DMS 273 (cell line): ENCODE measurements around the gene REPIN1.
A peak's percentile ranks its signal among the peaks of the same experiment; 100 is the strongest.
"Not testable (repeated sequence)": the region's sequence is repeated elsewhere in the genome, so short reads cannot be mapped to it uniquely, and the experiment has no call there.

ENCODE experiments used
- DNase-seq: peaks from one replicate; lab custom pipeline; 2025; ENCODE audit not compliant: unreplicated experiment; lab: John Stamatoyannopoulos, UW

Gene REPIN1

GRCh38 chr7:150374472-150374871 lies 5.8 kb downstream of the REPIN1 start:
- no peak for DNase-seq

- DNase-seq = peak; percentile 46
Measured at GRCh38 chr7:150375662-150376521, 7.3 kb downstream of the REPIN1 start.

- no peak for DNase-seq
Measured at GRCh38 chr7:150376560-150376959, 7.9 kb downstream of the REPIN1 start.

DNA sequence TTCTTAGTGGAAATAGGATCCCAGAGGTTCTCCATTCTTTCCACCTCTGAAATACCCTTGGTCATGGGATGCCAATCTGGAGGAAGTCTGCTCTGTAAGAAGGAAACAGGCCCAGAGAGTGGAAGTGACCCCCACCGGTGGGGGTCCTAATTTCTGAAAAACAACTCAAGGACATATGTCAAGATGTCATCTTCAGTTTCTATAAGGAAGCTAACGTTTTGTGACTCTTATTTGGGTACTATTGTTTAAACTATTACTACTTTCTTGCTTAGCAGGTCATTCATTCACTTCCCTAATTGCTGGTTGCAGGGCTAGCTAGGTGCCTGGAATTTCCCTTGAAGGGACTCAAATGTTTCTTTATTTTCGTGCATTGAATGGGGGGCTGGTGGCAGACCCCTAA lies 8.6 kb downstream of the REPIN1 start:
- no peak for DNase-seq

DNA sequence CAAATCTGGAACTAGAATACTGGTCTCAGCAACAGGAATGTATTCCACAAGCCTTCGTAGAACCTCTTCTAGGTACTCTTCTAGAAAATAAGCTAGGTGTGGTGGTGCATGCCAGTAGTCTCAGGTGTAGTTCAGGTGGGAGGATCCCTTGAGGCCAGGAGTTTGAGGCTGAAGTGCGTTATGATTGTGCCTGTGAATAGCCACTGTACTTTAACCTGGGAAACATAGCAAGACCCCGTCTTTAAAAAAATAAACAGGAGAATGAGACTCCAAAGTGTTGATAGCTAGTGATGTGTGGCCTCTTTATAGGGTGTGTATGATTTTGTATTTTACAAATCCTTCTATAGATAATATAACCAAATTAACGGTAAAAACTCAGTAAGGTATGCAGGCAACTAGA lies 9.0 kb downstream of the REPIN1 start:
- no peak for DNase-seq

GRCh38 chr7:150378115-150378852 lies 9.7 kb downstream of the REPIN1 start:
- DNase-seq = peak; percentile 96

DNA sequence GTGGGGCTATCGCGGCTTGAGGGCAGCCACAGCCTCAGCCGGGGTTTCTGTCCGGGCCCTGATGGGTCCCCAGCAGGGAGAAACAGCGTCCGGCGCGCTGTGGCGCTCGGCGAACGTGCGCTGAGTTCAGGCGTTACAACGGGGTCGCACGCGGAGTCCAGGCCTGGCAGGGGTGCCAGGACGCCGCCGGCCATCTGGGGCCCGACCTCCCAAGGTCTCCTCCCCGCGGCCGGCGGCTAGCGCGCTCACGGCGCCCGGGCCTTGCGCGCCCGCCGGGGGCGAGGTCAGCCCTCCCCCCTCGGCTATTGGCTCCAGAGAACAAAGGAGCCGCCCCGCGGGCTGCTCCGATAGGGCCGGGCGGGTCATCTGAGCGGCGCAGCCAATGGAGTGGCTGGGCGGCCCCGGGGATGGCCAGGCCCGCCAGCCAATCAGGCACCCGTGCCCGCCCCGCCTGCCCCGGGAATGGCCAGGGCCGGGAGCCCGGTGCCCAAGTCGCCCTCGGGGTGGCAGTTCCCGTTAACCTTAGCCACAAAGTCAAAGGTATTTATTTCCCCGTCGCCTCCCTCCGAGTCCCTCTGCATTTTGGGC lies 10.3 kb downstream of the REPIN1 start, which contains the start of gene ZNF775:
Gene ZNF775 (plus strand): TSS at position 478 of the 588 bp plus-strand sequence. CDS start 9,141 bp downstream, outside the sequence.
- peak; percentile 99 for DNase-seq

DNA sequence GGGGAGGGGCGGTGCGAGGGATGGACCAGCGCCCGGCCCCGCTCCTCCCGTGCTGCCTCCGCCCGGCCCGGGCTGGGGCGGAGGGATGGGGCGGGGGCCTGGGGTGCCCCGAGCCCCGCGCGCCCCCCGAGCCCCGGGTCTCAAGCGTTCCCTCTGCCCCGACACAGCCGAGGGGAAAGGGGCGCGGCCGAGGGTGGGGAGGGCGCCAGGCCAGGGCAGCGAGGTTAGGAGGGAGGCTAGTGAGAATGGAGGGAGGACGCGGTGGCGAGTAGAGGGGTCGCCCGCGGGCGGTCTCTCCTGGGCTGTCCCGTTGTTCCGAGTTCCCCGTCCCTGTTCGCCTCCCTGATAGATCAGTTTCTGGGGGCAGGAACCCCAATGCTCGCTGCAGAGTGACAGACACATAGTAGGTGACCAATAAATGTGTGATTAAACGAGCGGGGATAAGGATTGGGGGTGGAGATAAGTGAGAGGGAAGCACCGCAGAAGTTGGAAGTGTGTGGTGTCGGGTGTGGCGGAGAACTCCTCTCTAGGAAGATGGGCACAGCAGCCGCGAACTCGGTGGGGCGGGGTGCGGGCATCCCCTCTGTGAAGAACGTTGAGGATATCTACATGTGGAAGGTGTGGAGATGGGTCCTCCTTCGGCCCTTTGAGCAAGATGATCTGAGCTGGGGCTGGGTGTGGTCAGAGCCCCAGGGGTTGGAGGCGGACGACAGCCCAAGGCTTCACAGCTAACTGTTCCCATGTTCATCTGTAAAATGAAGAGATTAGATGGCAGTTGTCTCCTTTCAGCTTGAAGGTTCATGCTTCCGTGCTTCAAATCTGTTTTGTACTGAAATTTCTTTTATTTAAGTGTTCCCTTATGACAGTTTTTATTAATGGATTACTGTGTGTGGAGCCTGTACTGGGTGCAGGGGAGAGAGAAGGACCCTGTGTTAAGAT lies 11.1 kb downstream of the REPIN1 start:
- DNase-seq = peak; percentile 70

DNA sequence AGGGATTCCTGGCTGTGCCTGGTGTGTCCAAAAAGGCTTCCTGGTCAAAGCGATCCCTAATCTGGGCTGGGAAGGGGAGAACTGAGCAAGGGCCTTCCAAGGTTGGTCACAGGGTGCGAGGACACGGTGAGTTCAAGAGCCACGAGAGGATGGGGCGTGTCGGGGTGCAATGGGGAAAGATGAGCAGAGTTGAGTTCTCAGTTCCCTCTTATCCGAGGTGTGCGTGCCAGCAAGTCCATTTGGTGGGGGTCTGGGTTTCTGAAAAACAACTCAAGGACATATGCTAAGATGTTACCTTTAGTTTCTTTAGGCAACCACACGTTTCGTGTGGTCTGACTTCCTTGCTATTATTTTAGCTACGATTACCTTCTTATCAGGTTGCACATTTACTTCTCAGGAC lies 11.8 kb downstream of the REPIN1 start:
- DNase-seq = no peak

DNA sequence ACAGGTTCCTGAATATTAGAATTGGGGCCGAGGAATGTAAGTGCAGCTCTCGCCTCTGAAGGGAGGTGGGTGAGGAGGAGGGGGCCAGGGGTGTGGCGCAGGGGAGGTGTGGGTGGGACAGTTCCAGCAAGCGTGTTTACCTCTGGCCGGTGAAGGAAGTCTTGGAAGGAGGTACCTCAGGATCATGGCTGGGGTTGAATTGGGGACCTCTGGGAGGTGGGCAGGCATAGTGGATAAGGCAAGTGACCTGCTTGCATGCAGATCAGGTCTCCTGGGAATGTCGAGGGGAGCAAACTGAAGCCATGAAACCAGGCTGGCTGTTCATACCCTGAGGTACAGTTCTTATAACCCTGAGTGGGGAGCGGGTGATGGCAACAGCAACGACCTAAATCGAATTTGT lies 12.5 kb downstream of the REPIN1 start:
- DNase-seq = no peak

GRCh38 chr7:150381785-150382122 lies 13.1 kb downstream of the REPIN1 start:
- no peak for DNase-seq

DNA sequence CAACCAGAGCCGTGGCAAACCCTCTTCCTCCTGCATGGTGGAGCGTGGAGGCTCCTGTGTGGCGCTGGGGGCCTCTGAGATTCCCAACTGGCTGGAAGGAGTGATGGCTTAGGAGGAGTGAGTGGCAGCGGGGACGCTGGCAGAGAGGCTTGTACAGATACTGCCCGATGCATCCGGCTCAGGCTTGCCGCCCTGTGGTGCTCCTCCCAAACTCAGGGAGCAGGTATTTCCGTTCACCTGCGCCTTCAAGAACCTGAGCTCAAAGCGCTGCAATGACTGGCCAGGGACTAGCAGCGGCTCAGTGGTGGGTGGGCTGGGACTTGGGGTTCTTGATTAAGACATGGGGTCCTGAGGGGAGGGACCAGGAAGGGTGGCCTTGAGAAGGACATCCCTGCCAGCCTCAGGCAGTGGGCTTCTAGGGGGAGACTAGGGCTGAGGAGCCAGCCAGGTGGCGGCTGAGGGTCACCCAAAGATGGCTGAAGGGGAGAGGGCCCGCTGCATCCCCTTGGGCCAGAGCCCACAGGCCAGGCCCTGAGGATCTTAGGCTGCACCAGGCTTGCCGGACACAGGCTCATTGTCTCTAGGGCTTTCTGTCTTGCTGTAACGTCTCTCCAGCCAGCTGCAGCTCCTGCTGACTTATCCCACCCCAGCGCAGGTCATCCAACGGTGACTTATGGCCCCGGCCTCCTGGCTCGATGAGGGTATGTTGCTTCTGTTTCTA lies 13.7 kb downstream of the REPIN1 start:
- DNase-seq = no peak

GRCh38 chr7:150382844-150383225 lies 14.2 kb downstream of the REPIN1 start:
- no peak for DNase-seq

DNA sequence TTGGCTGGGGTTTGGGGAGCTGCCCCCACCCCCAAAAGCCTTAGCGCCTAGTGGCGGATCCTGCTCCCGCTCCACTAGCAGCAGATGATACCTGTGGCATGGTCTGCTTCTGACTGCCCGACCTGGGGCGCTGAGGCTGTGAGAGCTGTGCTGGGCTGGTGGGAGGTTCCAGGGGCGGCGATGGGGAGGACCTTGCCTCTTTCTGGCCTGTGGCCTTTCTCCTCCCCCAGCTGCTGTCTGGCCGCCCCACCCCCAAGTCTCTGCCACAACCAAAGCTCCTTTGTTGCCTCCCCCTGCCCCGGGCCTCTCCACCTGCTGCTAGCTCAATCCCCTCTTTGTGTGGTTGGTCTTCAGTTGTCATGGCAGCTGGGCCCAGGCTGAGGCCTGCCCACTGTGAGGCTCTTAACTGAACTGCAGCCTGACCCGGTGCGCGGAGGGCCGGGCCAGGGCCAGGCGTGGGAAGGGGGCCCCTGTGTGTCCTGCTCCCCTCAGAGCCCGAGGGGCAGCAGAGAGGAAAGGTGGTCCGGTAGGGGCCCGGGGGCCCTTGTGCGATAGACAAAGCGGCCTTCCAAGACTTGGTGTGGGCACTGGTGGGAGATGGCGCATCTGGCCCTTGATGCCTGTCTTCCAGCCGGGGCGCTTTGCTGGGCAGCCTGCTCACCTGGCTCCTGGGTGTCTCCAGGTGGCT lies 15.2 kb downstream of the REPIN1 start:
- DNase-seq = peak; percentile 67

DNA sequence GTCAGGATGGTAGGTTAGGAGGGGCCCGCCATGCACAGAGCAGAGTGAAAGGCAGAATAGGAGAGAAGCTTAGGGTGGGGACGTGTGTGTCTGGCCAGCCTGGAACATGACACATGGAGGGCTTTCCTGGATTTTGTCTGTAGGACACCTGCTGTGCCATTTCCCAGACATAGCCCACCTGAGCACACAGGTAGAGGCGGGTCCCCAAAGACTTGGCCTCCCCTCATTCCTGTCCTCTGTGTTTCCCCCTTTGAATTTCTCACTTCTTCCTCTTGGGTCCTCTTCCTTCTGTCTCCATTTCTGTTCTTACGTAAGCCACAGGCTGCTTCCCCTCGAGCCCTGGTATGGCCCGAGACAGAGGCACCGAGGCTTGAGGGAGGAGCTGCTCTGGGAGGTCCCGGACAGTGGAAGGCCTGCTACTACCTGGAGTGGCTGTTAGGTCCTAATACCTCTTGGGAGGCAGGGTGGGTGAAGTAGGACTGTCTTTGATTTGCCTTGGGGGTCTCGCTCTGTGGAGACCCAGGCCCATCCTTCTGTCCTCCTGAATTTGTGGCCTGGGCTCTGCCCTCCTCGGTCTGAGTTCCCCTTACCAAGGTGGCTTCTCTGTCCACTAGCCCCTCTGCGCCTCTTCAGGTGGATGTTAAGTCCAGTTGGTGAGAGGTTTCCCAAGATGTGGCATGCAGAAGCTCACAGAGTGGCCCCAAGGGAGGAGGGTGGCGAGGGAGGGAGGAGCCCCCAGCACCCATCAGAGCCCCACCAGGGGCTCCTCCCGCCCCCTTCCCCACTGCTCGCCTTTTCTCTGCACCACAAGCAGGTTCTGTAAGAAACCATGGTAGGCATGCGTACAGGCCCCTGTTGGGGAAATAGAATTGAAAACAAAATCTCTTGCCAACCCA lies 16.0 kb downstream of the REPIN1 start:
- no peak for DNase-seq

DNA sequence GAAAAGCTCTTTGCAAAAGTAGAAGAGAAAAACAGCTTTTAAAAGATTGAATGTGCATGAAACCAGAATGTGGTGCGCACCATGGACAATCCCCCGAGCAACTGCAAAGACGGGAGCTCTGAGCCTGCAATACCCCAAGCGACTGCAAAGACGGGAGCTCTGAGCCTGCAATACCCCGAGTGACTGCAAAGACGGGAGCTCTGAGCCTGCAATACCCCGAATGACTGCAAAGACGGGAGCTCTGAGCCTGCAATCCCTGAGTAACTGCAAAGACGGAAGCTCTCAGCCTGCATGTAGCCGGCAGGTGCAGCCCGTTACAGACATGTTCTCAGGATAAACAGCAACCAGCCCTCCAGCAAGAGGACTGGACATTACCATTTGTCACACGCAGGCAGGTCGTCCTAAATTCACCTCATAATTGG lies 16.7 kb downstream of the REPIN1 start:
- DNase-seq = no peak

DNA sequence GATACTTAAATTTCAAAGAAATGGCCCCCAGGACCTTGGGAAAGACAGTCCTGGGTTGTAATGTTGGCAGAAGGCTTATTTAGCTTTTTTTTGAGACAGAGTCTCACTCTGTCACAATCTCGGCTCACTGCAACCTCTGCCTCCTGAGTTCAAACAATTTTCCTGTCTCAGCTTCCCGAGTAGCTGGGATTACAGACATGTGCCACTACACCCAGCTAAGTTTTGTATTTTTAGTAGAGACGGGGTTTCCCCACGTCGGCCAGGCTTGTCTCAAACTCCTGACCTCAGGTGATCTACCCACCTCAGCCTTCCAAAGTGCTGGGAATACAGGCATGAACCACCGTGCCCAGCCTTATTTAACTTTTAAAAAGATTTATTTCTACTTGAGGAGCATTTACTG lies 17.3 kb downstream of the REPIN1 start:
- not testable (repeated sequence) for DNase-seq

DNA sequence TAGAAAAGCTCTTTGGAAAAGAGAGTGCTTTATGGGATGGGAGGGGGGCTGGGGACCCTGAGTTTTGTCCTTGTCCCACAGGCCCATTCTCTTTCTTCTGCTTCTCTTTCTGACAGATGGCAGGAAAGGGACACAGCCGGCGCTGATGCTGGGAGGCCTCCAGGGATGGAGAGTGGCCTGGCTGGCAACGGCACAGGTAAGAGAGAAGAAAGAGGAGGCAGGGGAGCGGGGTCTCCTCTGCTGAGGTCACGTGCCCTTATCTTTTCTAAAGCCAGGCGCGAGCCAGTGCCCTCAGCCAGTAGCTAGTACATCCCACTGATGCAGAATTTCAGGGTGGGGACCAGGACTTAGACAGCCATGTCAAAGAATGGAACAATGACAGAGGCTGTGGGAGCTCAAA lies 19.7 kb downstream of the REPIN1 start:
- no peak for DNase-seq
